ENCODE measurements around the gene HYKK.

GRCh38 chr15:78492872-78493271 is 14.5 kb upstream of the HYKK start:
- TF ChIP-seq POLR2A (IDR thresholded peaks at IDR 0.05) (no peak), CTCF (IDR thresholded peaks at IDR 0.05 in 4 of 5, conservative IDR thresholded peaks at IDR 0.05 in 1 of 5) (no peak)

Data from gastrocnemius medialis (tissue), 4 donors.